K562 (cell line): ENCODE measurements around the gene HMCES. TPM values are rescaled to one million over a fixed set of nuclear protein-coding genes. Genes with fewer than 3 reads are reported as not detected.

Experiments used
- ATAC-seq: fragments of 200-7000 bp; cut with Tn5 transposase; 3 replicates; pipeline ENCODE4 v1.9.1; 2020; ENCODE audit warnings: moderate library complexity
- BruUV-seq: library from RNA; stranded (reverse); fragments of 400-500 nt; replicated peaks from 2 replicates; lab custom pipeline; 2021; lab: Mats Ljungman, UMichigan
- CTCF ChIA-PET: fragments of 300-600 bp; formaldehyde crosslinking; extraction: SDS; loops from one replicate; lab custom pipeline; 2021; ENCODE audit warnings: low intra/inter-chr PET ratio; lab: Yijun Ruan, JAX
- POLR2A ChIA-PET: fragments of 300-600, 350-650 bp; sonication (Branson Sonifier 250); formaldehyde crosslinking; extraction: SDS; loops from one replicate; lab custom pipeline; 2021; ENCODE audit warnings: antibody characterized with exemption, inconsistent platforms; lab: Yijun Ruan, JAX
- DNase-seq, 4 experiments: peaks; one replicate each; pipeline versions ENCODE4 v3.0.0 to v3.0.0-alpha.2; 2011 to 2018; ENCODE audit warnings: low spot score in 3 of 4, mixed read lengths in 3 of 4; ENCODE audit errors: extremely low read depth in 1 of 4
- FAIRE-seq: peaks from 2 replicates; lab custom pipeline; 2011; peaks lifted over from hg19 to GRCh38; lab: Jason Lieb, UNC
- H2AFZ ChIP-seq: 2 replicates; pipeline ENCODE4 v1.6.0; 2011; ENCODE audit warnings: low read depth, low read length, control low read depth, inconsistent platforms
- H3K27ac ChIP-seq: fragments of 200-600 bp; 3 replicates; pipeline ENCODE4 v1.8.0; 2011; ENCODE audit warnings: low read depth, mild to moderate bottlenecking, control low read depth, inconsistent platforms, low read length, moderate library complexity, mixed read lengths; ENCODE audit errors: extremely low read depth
- H3K27me3 ChIP-seq, 2 experiments: fragments of 300-600 bp in 1 of 2; 2 replicates in 1 of 2; 3 replicates in 1 of 2; pipeline versions ENCODE4 v1.6.0 to v1.8.0; 2011; ENCODE audit warnings: inconsistent platforms in 2 of 2, low read length in 2 of 2, mild to moderate bottlenecking in 1 of 2, mixed read lengths in 1 of 2, moderate library complexity in 1 of 2; ENCODE audit not compliant: control insufficient read depth in 2 of 2, insufficient read depth in 2 of 2
- H3K36me3 ChIP-seq: fragments of 300-600 bp; 3 replicates; pipeline ENCODE4 v1.8.0; 2011; ENCODE audit warnings: mild to moderate bottlenecking, low read length, inconsistent platforms; ENCODE audit not compliant: control insufficient read depth, insufficient read depth
- H3K4me1 ChIP-seq, 2 experiments: fragments of 200-600 bp in 1 of 2; replicated peaks in 1 of 2; 2 replicates in 1 of 2; 3 replicates in 1 of 2; pipeline versions ENCODE4 v1.5.1 to v1.8.0; 2011; ENCODE audit warnings: inconsistent platforms in 2 of 2, low read length in 2 of 2, mild to moderate bottlenecking in 1 of 2, mixed read lengths in 1 of 2, moderate library complexity in 1 of 2; ENCODE audit not compliant: control insufficient read depth in 2 of 2, insufficient read depth in 2 of 2
- H3K4me2 ChIP-seq: 2 replicates; pipeline ENCODE4 v1.6.1; 2011; ENCODE audit warnings: low read length, control low read depth, inconsistent platforms, mixed read lengths; ENCODE audit not compliant: insufficient read depth
- H3K4me3 ChIP-seq: fragments of 200-600 bp; sonication (generic), shearing (Covaris generic); 2 replicates; pipeline ENCODE4 v1.5.1; 2016; ENCODE audit warnings: control low read depth, inconsistent platforms
- H3K79me2 ChIP-seq: fragments of 200-600 bp; 3 replicates; pipeline ENCODE4 v1.8.0; 2011; ENCODE audit warnings: low read length, inconsistent platforms; ENCODE audit not compliant: control insufficient read depth, insufficient read depth
- H3K9ac ChIP-seq, 2 experiments: 2 replicates each; pipeline versions ENCODE4 v1.6.0 to v1.6.1; 2011; ENCODE audit warnings: low read depth in 2 of 2, low read length in 2 of 2, control low read depth in 1 of 2, inconsistent platforms in 1 of 2, mild to moderate bottlenecking in 1 of 2, mixed read lengths in 1 of 2; ENCODE audit not compliant: insufficient read depth in 1 of 2
- H3K9me1 ChIP-seq: one replicate; pipeline ENCODE4 v1.6.0; 2011; ENCODE audit warnings: inconsistent platforms, mild to moderate bottlenecking, low read length, moderate library complexity; ENCODE audit not compliant: control insufficient read depth, insufficient read depth
- H3K9me3 ChIP-seq: replicated peaks from 2 replicates; pipeline ENCODE4 v1.5.1; 2011; ENCODE audit warnings: low read depth, low read length, inconsistent platforms; ENCODE audit not compliant: control insufficient read depth, insufficient read depth
- H4K20me1 ChIP-seq: replicated peaks from 2 replicates; pipeline ENCODE4 v1.6.1; 2011; ENCODE audit warnings: low read length, inconsistent platforms, mixed read lengths; ENCODE audit not compliant: control insufficient read depth, insufficient read depth
- ATF1 ChIP-seq, 2 experiments: fragments of 450-650 bp in 1 of 2; IDR thresholded peaks; 2 replicates each; pipeline ENCODE4 v1.6.1; 2016; ENCODE audit warnings: missing compliant biosample characterization in 1 of 2, missing genetic modification characterization in 1 of 2
- CBX8 ChIP-seq: fragments of 200-600 bp; sonication (generic); IDR thresholded peaks from 2 replicates; pipeline ENCODE4 v1.6.1; 2012; ENCODE audit warnings: borderline replicate concordance, mixed run types, low read depth, mild to moderate bottlenecking, moderate library complexity, mixed read lengths, low read length, control low read depth, inconsistent platforms; ENCODE audit not compliant: poor library complexity, severe bottlenecking; ENCODE audit errors: extremely low read depth
- EP400 ChIP-seq: fragments of 450-650 bp; IDR thresholded peaks from 2 replicates; pipeline ENCODE4 v1.6.1; 2017; ENCODE audit warnings: antibody characterized with exemption, mild to moderate bottlenecking, moderate library complexity
- HNRNPUL1 ChIP-seq: fragments of 200-400 bp; formaldehyde crosslinking; IDR thresholded peaks from 2 replicates; pipeline ENCODE4 v1.6.1; 2017; ENCODE audit warnings: low read length
- KLF6 ChIP-seq: fragments of 250-450 bp; sonication (Bioruptor Pico); IDR thresholded peaks from 2 replicates; pipeline ENCODE4 v1.4.0; 2020; ENCODE audit warnings: mild to moderate bottlenecking, moderate library complexity, borderline replicate concordance
- MBD2 ChIP-seq: sonication (generic); IDR thresholded peaks from 2 replicates; pipeline ENCODE4 v1.6.1; 2016; ENCODE audit warnings: low read depth, borderline replicate concordance
- NCOR1 ChIP-seq: fragments of 450-650 bp; IDR thresholded peaks from 2 replicates; pipeline ENCODE4 v1.6.1; 2016; ENCODE audit warnings: mild to moderate bottlenecking, moderate library complexity
- POLR2AphosphoS2 ChIP-seq: IDR thresholded peaks from 2 replicates; pipeline ENCODE4 v1.6.1; 2012; ENCODE audit warnings: low read length, improper control_type of control experiment
- RBM22 ChIP-seq: fragments of 200-400 bp; formaldehyde crosslinking; IDR thresholded peaks from 2 replicates; pipeline ENCODE4 v1.6.1; 2018; ENCODE audit warnings: low read length, low read depth; ENCODE audit not compliant: poor library complexity, severe bottlenecking
- RFX1 ChIP-seq: fragments of 450-650 bp; IDR thresholded peaks from 2 replicates; pipeline ENCODE4 v1.6.1; 2016; ENCODE audit warnings: mild to moderate bottlenecking, moderate library complexity
- RFX5 ChIP-seq: IDR thresholded peaks from 2 replicates; pipeline ENCODE4 v1.6.1; 2011; ENCODE audit warnings: low read depth, mild to moderate bottlenecking, improper control_type of control experiment, low read length
- SAP30 ChIP-seq: fragments of 200-600 bp; sonication (generic); IDR thresholded peaks from 2 replicates; pipeline ENCODE4 v1.6.1; 2012; ENCODE audit warnings: borderline replicate concordance, low read depth, mild to moderate bottlenecking, moderate library complexity, low read length, control low read depth, inconsistent platforms; ENCODE audit not compliant: insufficient read depth, poor library complexity, severe bottlenecking
- SP1 ChIP-seq: sonication (generic); formaldehyde crosslinking; IDR thresholded peaks from 2 replicates; pipeline ENCODE4 v1.8.1; 2022; ENCODE audit warnings: mild to moderate bottlenecking, missing genetic modification reagents
- ZBTB7A ChIP-seq: IDR thresholded peaks from 2 replicates; pipeline ENCODE4 v1.6.1; 2011; ENCODE audit warnings: low read depth, mild to moderate bottlenecking, low read length, moderate library complexity, borderline replicate concordance; ENCODE audit not compliant: control insufficient read depth
- ZNF12 ChIP-seq: sonication (generic); formaldehyde crosslinking; IDR thresholded peaks from 2 replicates; pipeline ENCODE4 v1.4.0; 2020; ENCODE audit warnings: mild to moderate bottlenecking, missing genetic modification reagents
- ZNF778 ChIP-seq: fragments of 450-650 bp; formaldehyde crosslinking; IDR thresholded peaks from 2 replicates; pipeline ENCODE4 v1.4.0; 2020; ENCODE audit warnings: mild to moderate bottlenecking, moderate library complexity
- WGBS: fragments of 100-300 bp; shearing (Covaris generic); methylation state at CpG from one replicate; pipeline ENCODE4 v1.1.6; 2016; ENCODE audit warnings: low coverage, mixed read lengths; ENCODE audit not compliant: insufficient coverage; ENCODE audit errors: missing lambda C conversion rate; 5-methylcytosine and 5-hydroxymethylcytosine counted together
- in situ Hi-C: fragments of 300-500 bp; cut with MboI; formaldehyde crosslinking; loops from 4 replicates; pipeline ENCODE4 v1.15.0; 2018; ENCODE audit warnings: inconsistent platforms, mixed read lengths
- intact Hi-C: fragments of 100-400 bp; cut with micrococcal nuclease; formaldehyde crosslinking; loops from 2 replicates; pipeline ENCODE4 v1.14.2; 2022
- polyA plus RNA-seq, 8 experiments: library from polyadenylated mRNA; depleted of rRNA in 4 of 8; stranded (reverse) in 5 of 8; unstranded in 3 of 8; fragments of >200 nt; fragmentation: Nextera tagmentation in 2 of 8; fragmentation: Illumina TruSeq in 1 of 8; extraction: Ambion mirVana in 2 of 8; extraction: Trizol in 1 of 8; gene quantifications; 2 replicates each; pipeline versions ENCODE4 v1.2.1 to v1.2.3, GENCODE V29; 2011 to 2014; ENCODE audit warnings: inconsistent platforms in 1 of 8, missing spikeins in 1 of 8
- total RNA-seq, 7 experiments: library from RNA; depleted of rRNA in 6 of 7; stranded (reverse); fragments of >200 nt in 6 of 7; fragmentation: Illumina TruSeq in 2 of 7; extraction: Trizol in 2 of 7; gene quantifications; 2 replicates each; pipeline versions ENCODE4 v1.2.1 to v1.2.3, GENCODE V29; 2011 to 2021; ENCODE audit warnings: low replicate concordance in 1 of 7

Gene HMCES
- total and polyA plus RNA-seq, 9 of the 15 experiments (the other 6 are each of a cell fraction or from before 2014, with no cell fraction given): 18.8 to 45.3 (median 24.8) TPM

DNA sequence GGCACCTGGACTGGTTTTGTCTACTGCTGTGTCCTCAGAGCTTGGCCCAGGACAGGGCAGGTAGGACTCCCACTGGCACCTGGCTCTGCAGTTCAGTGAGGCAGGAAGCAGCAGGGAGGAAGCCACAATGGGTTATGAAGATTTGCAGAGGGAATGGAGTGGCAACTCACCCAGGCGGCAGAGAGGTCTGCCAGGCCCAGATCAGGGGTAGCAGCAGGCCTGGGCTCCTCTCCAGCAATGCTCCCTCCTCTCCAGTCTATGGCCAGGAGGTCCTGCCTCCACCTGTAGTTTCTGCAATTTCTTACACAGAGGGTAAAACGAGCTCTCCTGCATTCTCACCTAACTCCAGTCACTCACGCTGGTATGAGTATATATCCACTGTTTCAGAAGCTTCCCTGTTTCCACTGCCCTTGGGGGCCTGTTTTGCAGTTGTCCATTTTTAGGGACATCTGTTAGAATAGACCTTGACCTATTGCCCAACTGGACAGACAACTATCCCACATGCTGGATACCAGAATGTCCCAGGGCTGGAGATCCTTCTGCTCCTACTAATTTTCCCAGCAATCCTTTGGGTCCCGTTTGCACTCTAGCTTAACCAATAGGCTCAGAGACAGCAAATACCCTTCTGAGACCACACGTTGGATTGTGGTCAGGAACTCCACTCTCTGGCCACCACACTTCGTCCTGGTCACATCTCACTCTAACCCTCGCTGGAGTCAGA is 35.2 kb downstream of the HMCES start (continued):
- TF ChIP-seq CBX8: no peak
- TF ChIP-seq POLR2AphosphoS2: peak; percentile 54; the same call in 1 of the 2 replicates

DNA sequence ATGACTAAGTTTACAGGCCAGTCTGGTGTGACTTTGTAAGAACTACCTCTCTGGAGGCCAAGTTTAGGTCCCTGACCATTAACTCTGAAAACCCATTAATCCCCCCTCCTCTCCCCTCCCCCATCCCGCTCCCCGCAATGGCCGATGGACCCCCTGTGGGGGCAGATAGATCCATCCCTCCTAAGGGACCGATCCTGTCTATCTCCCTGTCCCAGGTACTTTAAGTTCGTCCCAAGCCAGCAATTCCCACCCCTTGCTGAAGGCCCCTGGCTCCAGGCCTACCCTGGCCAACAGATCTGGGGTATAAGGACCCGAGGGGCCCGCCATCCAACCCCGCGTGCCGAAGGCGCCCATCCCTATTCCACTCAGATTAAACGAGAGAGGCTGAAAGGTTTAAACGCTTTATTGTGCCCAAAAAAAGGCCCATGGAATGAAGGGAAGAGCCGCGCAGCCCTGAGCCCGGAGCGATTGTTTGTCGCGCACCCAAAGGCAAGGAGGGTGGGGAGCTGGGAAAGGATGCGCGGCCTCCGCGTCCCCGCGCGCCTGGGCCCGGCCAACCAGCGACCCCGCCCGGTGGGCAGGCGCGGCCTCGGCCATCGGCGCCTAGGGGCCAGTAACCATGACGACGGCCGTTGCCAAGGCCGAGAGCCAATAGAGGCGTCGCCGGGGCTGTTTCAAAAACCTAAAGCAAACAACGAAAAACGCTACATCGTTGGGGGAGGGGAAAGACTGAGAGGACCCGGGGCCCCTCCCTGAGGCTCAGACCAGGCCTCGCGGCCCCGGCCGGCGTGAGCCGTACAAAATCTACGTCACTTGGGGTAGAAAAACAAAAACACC is 35.9 kb downstream of the HMCES start:
- ATAC-seq (peak; percentile 68), FAIRE-seq (peak; percentile 26), DNase-seq (peak; percentile 79 to 88 (median 84))
- no peaks in the 10 kb centered on the region for H3K27me3 ChIP-seq
- intact Hi-C loops: loop anchor here (2.0 kb wide), 1 partner anchor 36 kb away; the partner anchor contains the start of gene HMCES
- CTCF ChIA-PET: interaction anchor here (0.6 kb wide), 1 partner anchor 1104 kb away, joined by 3 read pairs; no protein-coding TSS in a partner anchor
- peaks cover 17% of the 10 kb centered on the region for H3K79me2 ChIP-seq
- no TSS peak for BruUV-seq
- H3K9ac ChIP-seq: peak overlapping the region; percentile 79 to 100
- POLR2A ChIA-PET: interaction anchor here (0.7 to 2.5 kb wide), 10 partner anchors 10 to 378 kb away, joined by 3 to 20 read pairs (median 4); partner anchors contain the start of gene HMCES
- H3K36me3 ChIP-seq: no peaks in the 10 kb centered on the region
- H3K4me1 ChIP-seq: peaks cover 18 to 35% of the 10 kb centered on the region in 2 experiments; a peak in 4 of 5 replicates
- peak overlapping the region; percentile 79 for H3K27ac ChIP-seq
- peaks cover 5% of the 10 kb centered on the region; the same call in 1 of the 2 replicates for H4K20me1 ChIP-seq
- peak overlapping the region; percentile 78 for H3K4me3 ChIP-seq
- in situ Hi-C loops: no loop called here
- no peaks in the 10 kb centered on the region for H3K9me3 ChIP-seq
- WGBS: 7% methylated on average over 36 of the region's 53 CpGs
- peak overlapping the region; percentile 91 for H3K4me2 ChIP-seq
- H3K9me1 ChIP-seq: no peaks in the 10 kb centered on the region
- peak overlapping the region; percentile 40; the same call in 1 of the 2 replicates for H2AFZ ChIP-seq
- TF ChIP-seq KLF6 (CRISPR knock-in tag) (no peak), HNRNPUL1 (no peak), ZBTB7A (peak; percentile 16; the same call in 1 of the 2 replicates), RFX5 (0 out of 2 replicates have a peak, but pooled peaks have one; percentile 55), ZNF12 (CRISPR knock-in tag) (no peak), ATF1 (CRISPR knock-in tag; IDR thresholded peaks at IDR 0.05) (no peak), ATF1 (tag; IDR thresholded peaks at IDR 0.05) (peak; percentile 63), MBD2 (no peak), ZNF778 (CRISPR knock-in tag) (no peak), NCOR1 (no peak), SP1 (peak; percentile 25; the same call in 1 of the 2 replicates), EP400 (0 out of 2 replicates have a peak, but pooled peaks have one; percentile 10), RFX1 (peak; percentile 97), RBM22 (peak; percentile 96), SAP30 (no peak)
